H1 (cell line): ENCODE measurements around the gene HNRNPDL. TPM values are rescaled to one million over a fixed set of nuclear protein-coding genes. Genes with fewer than 3 reads are reported as not detected.

Experiments used
- CTCF ChIA-PET: fragments of 300-600 bp; sonication (Branson Sonifier 250); formaldehyde crosslinking; loops from one replicate; lab custom pipeline; 2021; ENCODE audit not compliant: partially characterized antibody; lab: Charles Lee
- POLR2A ChIA-PET: fragments of 300-600 bp; sonication (Branson Sonifier 250); formaldehyde crosslinking; loops from one replicate; lab custom pipeline; 2021; ENCODE audit warnings: inconsistent platforms; ENCODE audit not compliant: partially characterized antibody; lab: Charles Lee
- DNase-seq, 2 experiments: peaks; one replicate each; pipeline versions ENCODE4 v3.0.0 to v3.0.0-alpha.2; 2010 to 2022; ENCODE audit warnings: low spot score in 2 of 2, low read depth in 1 of 2, mixed read lengths in 1 of 2
- FAIRE-seq: peaks from 2 replicates; lab custom pipeline; 2011; peaks lifted over from hg19 to GRCh38; lab: Jason Lieb, UNC
- H2AFZ ChIP-seq: 2 replicates; pipeline ENCODE4 v1.8.1; 2012; ENCODE audit warnings: low read length, inconsistent platforms
- H2AK5ac ChIP-seq: 2 replicates; pipeline ENCODE4 v1.6.1; 2013; ENCODE audit warnings: low read depth, low read length
- H2BK120ac ChIP-seq: replicated peaks from 2 replicates; pipeline ENCODE3; 2013; ENCODE audit warnings: low read depth, low read length, inconsistent platforms
- H2BK12ac ChIP-seq: 2 replicates; pipeline ENCODE4 v1.6.1; 2013; ENCODE audit warnings: low read depth, low read length
- H2BK15ac ChIP-seq: 2 replicates; pipeline ENCODE4 v1.6.1; 2013; ENCODE audit warnings: low read length
- H2BK20ac ChIP-seq: 2 replicates; pipeline ENCODE4 v1.6.1; 2013; ENCODE audit warnings: low read length
- H2BK5ac ChIP-seq: 2 replicates; pipeline ENCODE4 v1.6.1; 2013; ENCODE audit warnings: low read depth, low read length
- H3K14ac ChIP-seq: 2 replicates; pipeline ENCODE4 v1.6.1; 2013; ENCODE audit warnings: inconsistent platforms; ENCODE audit not compliant: insufficient read length
- H3K18ac ChIP-seq: 2 replicates; pipeline ENCODE4 v1.6.1; 2013; ENCODE audit warnings: low read length; ENCODE audit errors: extremely low read depth
- H3K23ac ChIP-seq: 2 replicates; pipeline ENCODE4 v1.6.1; 2013; ENCODE audit warnings: inconsistent platforms; ENCODE audit not compliant: insufficient read length
- H3K23me2 ChIP-seq: 2 replicates; pipeline ENCODE4 v1.6.1; 2013; ENCODE audit warnings: low read depth, low read length
- H3K27ac ChIP-seq: 2 replicates; pipeline ENCODE4 v1.6.1; 2011; ENCODE audit warnings: low read depth, low read length, inconsistent platforms
- H3K27me3 ChIP-seq, 4 experiments: replicated peaks in 1 of 4; 1 replicate in 1 of 4; 2 replicates in 3 of 4; pipeline versions ENCODE4 v1.6.1 to v1.8.1; 2011 to 2013; ENCODE audit warnings: low read length in 3 of 4, mild to moderate bottlenecking in 3 of 4, inconsistent platforms in 2 of 4, mixed read lengths in 2 of 4, moderate library complexity in 1 of 4; ENCODE audit not compliant: control insufficient read depth in 3 of 4, insufficient read depth in 3 of 4; ENCODE audit errors: extremely low read depth in 1 of 4
- H3K36me3 ChIP-seq, 4 experiments: 2 replicates each; pipeline versions ENCODE4 v1.6.1 to v1.8.1; 2011 to 2013; ENCODE audit warnings: mild to moderate bottlenecking in 4 of 4, low read length in 3 of 4, moderate library complexity in 2 of 4, control low read depth in 1 of 4, inconsistent platforms in 1 of 4; ENCODE audit not compliant: insufficient read depth in 4 of 4, control insufficient read depth in 2 of 4
- H3K4ac ChIP-seq: replicated peaks from 2 replicates; pipeline ENCODE3; 2013; ENCODE audit warnings: low read length, low read depth, mixed read lengths, inconsistent platforms; ENCODE audit not compliant: insufficient read length
- H3K4me1 ChIP-seq, 4 experiments: replicated peaks in 1 of 4; 1 replicate in 1 of 4; 2 replicates in 3 of 4; pipeline versions ENCODE4 v1.6.1 to v1.8.1; 2011 to 2013; ENCODE audit warnings: low read length in 3 of 4, inconsistent platforms in 2 of 4, mixed read lengths in 1 of 4; ENCODE audit not compliant: insufficient read depth in 4 of 4, control insufficient read depth in 3 of 4
- H3K4me2 ChIP-seq, 2 experiments: 2 replicates each; pipeline versions ENCODE4 v1.6.1 to v1.8.1; 2011 to 2013; ENCODE audit warnings: low read depth in 2 of 2, low read length in 2 of 2, control low read depth in 1 of 2, inconsistent platforms in 1 of 2, mild to moderate bottlenecking in 1 of 2; ENCODE audit not compliant: insufficient read depth in 1 of 2
- H3K4me3 ChIP-seq, 4 experiments: fragments of 200-600, 300-600 bp in 1 of 4; sonication (generic), shearing (Covaris generic), sonication (Bioruptor Twin) in 1 of 4; 2 replicates each; pipeline versions ENCODE4 v1.5.1 to v1.8.1; 2011 to 2016; ENCODE audit warnings: low read length in 4 of 4, low read depth in 3 of 4, control low read depth in 2 of 4, inconsistent platforms in 2 of 4, mild to moderate bottlenecking in 2 of 4, mixed read lengths in 1 of 4, moderate library complexity in 1 of 4; ENCODE audit not compliant: insufficient read depth in 2 of 4; ENCODE audit errors: extremely low read depth in 1 of 4
- H3K56ac ChIP-seq: replicated peaks from 2 replicates; pipeline ENCODE3; 2013; ENCODE audit warnings: low read depth, mild to moderate bottlenecking, mixed read lengths, low read length, inconsistent platforms; ENCODE audit not compliant: insufficient read length
- H3K79me1 ChIP-seq: 2 replicates; pipeline ENCODE4 v1.6.1; 2013; ENCODE audit warnings: low read depth, low read length, control low read depth
- H3K79me2 ChIP-seq, 2 experiments: 2 replicates each; pipeline versions ENCODE4 v1.6.1 to v1.8.1; 2012 to 2013; ENCODE audit warnings: low read length in 2 of 2, mild to moderate bottlenecking in 2 of 2, inconsistent platforms in 1 of 2; ENCODE audit not compliant: insufficient read depth in 2 of 2, control insufficient read depth in 1 of 2
- H3K9ac ChIP-seq, 4 experiments: replicated peaks in 1 of 4; 1 replicate in 1 of 4; 2 replicates in 3 of 4; pipeline versions ENCODE4 v1.6.1 to v1.8.1; 2011 to 2013; ENCODE audit warnings: low read depth in 3 of 4, low read length in 3 of 4, control low read depth in 2 of 4, mild to moderate bottlenecking in 2 of 4, moderate library complexity in 2 of 4, inconsistent platforms in 1 of 4; ENCODE audit errors: extremely low read depth in 1 of 4
- H3K9me3 ChIP-seq, 2 experiments: 2 replicates each; pipeline versions ENCODE4 v1.6.1 to v1.8.1; 2012 to 2013; ENCODE audit warnings: mild to moderate bottlenecking in 2 of 2, moderate library complexity in 2 of 2, control low read depth in 1 of 2, inconsistent platforms in 1 of 2, low read depth in 1 of 2, low read length in 1 of 2, mixed read lengths in 1 of 2; ENCODE audit not compliant: insufficient read depth in 2 of 2
- H4K20me1 ChIP-seq, 2 experiments: replicated peaks in 1 of 2; 2 replicates each; pipeline versions ENCODE3 to v1.8.1; 2011 to 2013; ENCODE audit warnings: inconsistent platforms in 2 of 2, low read length in 2 of 2, mild to moderate bottlenecking in 1 of 2; ENCODE audit not compliant: insufficient read depth in 2 of 2, control insufficient read depth in 1 of 2
- H4K5ac ChIP-seq: 2 replicates; pipeline ENCODE4 v1.6.1; 2013; ENCODE audit warnings: low read length, low read depth, mixed read lengths, inconsistent platforms; ENCODE audit not compliant: insufficient read length
- H4K8ac ChIP-seq: 2 replicates; pipeline ENCODE4 v1.8.0; 2013; ENCODE audit warnings: mild to moderate bottlenecking, moderate library complexity, low read length, inconsistent platforms; ENCODE audit not compliant: insufficient read depth; ENCODE audit errors: extremely low read depth
- H4K91ac ChIP-seq: replicated peaks from 2 replicates; pipeline ENCODE3; 2013; ENCODE audit warnings: low read length, mixed read lengths, inconsistent platforms; ENCODE audit not compliant: insufficient read length
- NANOG ChIP-seq: IDR thresholded peaks from 2 replicates; pipeline ENCODE4 v1.6.1; 2011; ENCODE audit warnings: low read length, low read depth, mild to moderate bottlenecking, inconsistent platforms; ENCODE audit not compliant: insufficient read depth, poor library complexity, severe bottlenecking
- SP2 ChIP-seq: IDR thresholded peaks from 2 replicates; pipeline ENCODE4 v1.6.1; 2012; ENCODE audit warnings: mild to moderate bottlenecking, low read length, inconsistent platforms
- WGBS, 2 experiments: shearing (Covaris generic) in 1 of 2; methylation state at CpG; one replicate each; pipeline versions ENCODE4 v1.1.6 to v1.1.7; 2013 to 2015; ENCODE audit warnings: low lambda C conversion rate in 2 of 2, mixed read lengths in 2 of 2, inconsistent platforms in 1 of 2, low coverage in 1 of 2, missing lambda C conversion rate in 1 of 2; ENCODE audit not compliant: insufficient replicate concordance in 2 of 2, insufficient coverage in 1 of 2, insufficient read length in 1 of 2; ENCODE audit errors: extremely low coverage in 1 of 2, missing lambda C conversion rate in 1 of 2; 5-methylcytosine and 5-hydroxymethylcytosine counted together
- polyA plus RNA-seq, 7 experiments: library from polyadenylated mRNA; depleted of rRNA in 3 of 7; stranded (reverse) in 5 of 7; unstranded in 2 of 7; fragments of >200 nt in 5 of 7; fragments of 200-250 nt in 2 of 7; gene quantifications; 1 replicate in 5 of 7; 2 replicates in 1 of 7; 4 replicates in 1 of 7; pipeline versions ENCODE4 v1.2.1 to v1.2.3, GENCODE V29; 2011 to 2013; ENCODE audit warnings: missing spikeins in 2 of 7, mixed read lengths in 2 of 7
- total RNA-seq: library from RNA; stranded (reverse); fragmentation: NEBNext Ultra II Directional; extraction: Animal tissue kit (Norgen Biotek cat#: 25700); gene quantifications from 2 replicates; pipeline ENCODE4 v1.2.1, GENCODE V29; 2021

Gene HNRNPDL
- total and polyA plus RNA-seq, 2 of the 8 experiments (the other 6 are each of a cell fraction or from before 2014, with no cell fraction given) = 197 to 411 TPM

DNA sequence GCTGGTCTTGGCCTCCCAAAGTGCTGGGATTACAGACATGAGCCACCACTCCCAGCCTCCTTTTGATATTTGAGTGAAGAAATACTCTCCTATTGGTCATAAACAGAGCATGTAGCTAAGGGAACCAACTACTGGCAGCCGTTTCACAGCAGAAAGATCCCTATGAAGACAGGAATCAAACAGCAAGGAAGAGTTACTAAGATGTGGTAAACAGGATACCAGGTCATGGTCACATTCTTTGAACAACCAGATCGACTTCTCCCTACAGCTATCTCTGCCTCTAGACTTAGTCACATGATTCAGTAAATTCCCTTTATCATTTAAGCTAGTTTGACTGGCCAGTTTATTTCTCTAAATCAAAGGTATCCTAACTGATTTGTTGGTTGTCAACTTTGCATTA lies 47.5 kb downstream of the HNRNPDL start:
- ChIA-PET POLR2A (interaction anchor here (1.6 to 9.5 kb wide), 7 partner anchors 8 to 45 kb away, joined by 4 to 124 read pairs (median 11); partner anchors contain the start of genes HNRNPD and HNRNPDL), CTCF (interaction anchor here (1.4 kb wide), 1 partner anchor 15 kb away, joined by 3 read pairs; no protein-coding TSS in a partner anchor)
- no peaks in the 10 kb centered on the region for H3K27me3 ChIP-seq
- no peak overlapping the region for H3K18ac ChIP-seq
- H3K9ac ChIP-seq = no peak overlapping the region
- H3K4me2 ChIP-seq = no peak overlapping the region
- H4K91ac ChIP-seq = no peak overlapping the region
- peaks cover 0 to 12% of the 10 kb centered on the region in 2 experiments; a peak in 1 of 4 replicates for H3K9me3 ChIP-seq
- no peaks in the 10 kb centered on the region; a peak in 2 of 8 replicates for H3K36me3 ChIP-seq
- peaks cover 4% of the 10 kb centered on the region; the same call in 1 of the 2 replicates for H3K79me1 ChIP-seq
- H2AFZ ChIP-seq = no peak overlapping the region
- H3K79me2 ChIP-seq = peaks cover 0 to 8% of the 10 kb centered on the region in 2 experiments; a peak in 1 of 4 replicates
- H2BK5ac ChIP-seq = no peak overlapping the region
- WGBS, 2 experiments = 89% methylated on average over 2 of the region's 2 CpGs; no CpG with 5 or more reads in 1 of the 2 experiments
- no peaks in the 10 kb centered on the region for H3K23me2 ChIP-seq
- H3K23ac ChIP-seq = no peak overlapping the region
- H3K4me1 ChIP-seq = peaks cover 0 to 3% (median 0%) of the 10 kb centered on the region in 4 experiments; a peak in 3 of 7 replicates
- H3K4ac ChIP-seq = no peak overlapping the region
- H3K14ac ChIP-seq = no peak overlapping the region
- H2AK5ac ChIP-seq = no peak overlapping the region
- no peak overlapping the region for H3K4me3 ChIP-seq
- no peak overlapping the region for H2BK12ac ChIP-seq
- no peak overlapping the region for H3K27ac ChIP-seq
- H4K20me1 ChIP-seq = peaks cover 0 to 2% of the 10 kb centered on the region in 2 experiments
- DNase-seq = no peak
- H4K5ac ChIP-seq = no peak overlapping the region
- H3K56ac ChIP-seq = no peak overlapping the region
- no peak for FAIRE-seq
- H2BK15ac ChIP-seq = no peak overlapping the region
- no peak overlapping the region for H2BK20ac ChIP-seq
- H2BK120ac ChIP-seq = no peak overlapping the region
- no peak overlapping the region for H4K8ac ChIP-seq
- TF ChIP-seq NANOG (no peak), SP2 (no peak)
